ENCODE measurements around the gene RUNDC1.

DNA sequence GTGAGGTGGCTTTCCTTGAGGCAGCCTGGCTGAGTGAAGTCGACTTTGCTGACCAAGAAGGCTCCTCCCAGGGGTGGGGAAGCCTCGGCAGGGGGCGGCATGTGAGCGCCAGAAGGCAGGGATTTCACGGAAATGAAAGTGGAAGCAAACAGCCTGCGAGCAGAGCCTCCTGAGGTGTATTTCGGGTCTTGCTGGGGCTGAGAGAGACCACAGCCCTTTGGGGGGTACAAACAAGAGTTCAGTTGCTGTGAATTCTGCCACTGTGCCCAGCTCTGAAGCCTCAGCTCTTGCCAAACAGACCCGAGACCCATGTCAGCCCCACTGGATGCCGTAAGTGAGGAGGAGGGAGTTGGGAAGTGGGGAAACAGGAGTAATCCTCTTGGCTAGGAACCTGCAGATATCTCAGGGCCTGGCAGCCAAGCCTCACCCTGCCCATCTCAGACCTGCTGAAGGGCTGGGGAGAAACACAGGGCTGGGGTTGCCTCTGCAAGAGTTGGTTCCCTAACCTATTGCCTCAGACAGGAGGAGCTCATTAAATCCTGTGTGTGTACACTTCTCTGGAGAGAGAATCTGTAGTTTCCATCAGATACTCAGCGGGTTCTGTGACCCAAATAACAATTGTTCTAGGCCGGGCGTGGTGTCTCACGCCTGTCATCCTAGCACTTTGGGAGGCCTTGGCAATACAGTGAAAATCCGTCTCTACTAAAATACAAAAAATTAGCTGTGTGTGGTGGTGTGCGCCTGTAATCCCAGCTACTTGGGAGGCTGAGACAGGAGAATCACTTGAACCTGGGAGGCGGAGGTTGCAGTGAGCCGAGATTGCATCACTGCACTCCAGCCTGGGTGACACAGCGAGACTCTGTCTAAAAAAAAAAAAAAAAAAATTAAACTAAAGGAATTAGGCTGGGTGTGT is 26.5 kb downstream of the RUNDC1 start, which contains the start of gene IFI35:
- TF ChIP-seq, protein P1, sequence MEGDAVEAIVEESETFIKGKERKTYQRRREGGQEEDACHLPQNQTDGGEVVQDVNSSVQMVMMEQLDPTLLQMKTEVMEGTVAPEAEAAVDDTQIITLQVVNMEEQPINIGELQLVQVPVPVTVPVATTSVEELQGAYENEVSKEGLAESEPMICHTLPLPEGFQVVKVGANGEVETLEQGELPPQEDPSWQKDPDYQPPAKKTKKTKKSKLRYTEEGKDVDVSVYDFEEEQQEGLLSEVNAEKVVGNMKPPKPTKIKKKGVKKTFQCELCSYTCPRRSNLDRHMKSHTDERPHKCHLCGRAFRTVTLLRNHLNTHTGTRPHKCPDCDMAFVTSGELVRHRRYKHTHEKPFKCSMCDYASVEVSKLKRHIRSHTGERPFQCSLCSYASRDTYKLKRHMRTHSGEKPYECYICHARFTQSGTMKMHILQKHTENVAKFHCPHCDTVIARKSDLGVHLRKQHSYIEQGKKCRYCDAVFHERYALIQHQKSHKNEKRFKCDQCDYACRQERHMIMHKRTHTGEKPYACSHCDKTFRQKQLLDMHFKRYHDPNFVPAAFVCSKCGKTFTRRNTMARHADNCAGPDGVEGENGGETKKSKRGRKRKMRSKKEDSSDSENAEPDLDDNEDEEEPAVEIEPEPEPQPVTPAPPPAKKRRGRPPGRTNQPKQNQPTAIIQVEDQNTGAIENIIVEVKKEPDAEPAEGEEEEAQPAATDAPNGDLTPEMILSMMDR (IDR thresholded peaks at IDR 0.05) = peak in 3 of 5 experiments; percentile 21 to 38 (median 31)
- TF ChIP-seq POLR2A (IDR thresholded peaks at IDR 0.05) (peak; percentile 84), POLR2AphosphoS5 (IDR thresholded peaks at IDR 0.05) (peak; percentile 75 to 89 (median 88))
